ENCODE data around the gene RIPPLY3.

Gene RIPPLY3

GRCh38 chr21:37055271-37055855 lies 48.9 kb downstream of the RIPPLY3 start:
- TF ChIP-seq CTCF (IDR thresholded peaks at IDR 0.05; ENCODE audit: control insufficient read depth, extremely low read depth, insufficient read depth): no peak
- H3K4me3 ChIP-seq (ENCODE audit: low read depth, low read length): no peak overlapping the region
- DNase-seq (ENCODE audit: low read depth): no peak

- no peak for DNase-seq (ENCODE audit: low read depth)
- no peak overlapping the region for H3K4me3 ChIP-seq (ENCODE audit: low read depth, low read length)
- TF ChIP-seq CTCF (IDR thresholded peaks at IDR 0.05; ENCODE audit: control insufficient read depth, extremely low read depth, insufficient read depth): no peak
Measured at GRCh38 chr21:37057614-37058013, 51.1 kb downstream of the RIPPLY3 start.

- no peak overlapping the region for H3K4me3 ChIP-seq (ENCODE audit: low read depth, low read length)
- no peak for DNase-seq (ENCODE audit: low read depth)
- TF ChIP-seq CTCF (IDR thresholded peaks at IDR 0.05; ENCODE audit: control insufficient read depth, extremely low read depth, insufficient read depth): no peak
Measured at GRCh38 chr21:37058261-37058660, 51.8 kb downstream of the RIPPLY3 start.

- TF ChIP-seq CTCF (IDR thresholded peaks at IDR 0.05; ENCODE audit: control insufficient read depth, extremely low read depth, insufficient read depth): no peak
- DNase-seq (ENCODE audit: low read depth): no peak
- H3K4me3 ChIP-seq (ENCODE audit: low read depth, low read length): no peak overlapping the region
Measured at GRCh38 chr21:37059181-37059580, 52.7 kb downstream of the RIPPLY3 start.

- DNase-seq (ENCODE audit: low read depth): no peak
- H3K4me3 ChIP-seq (ENCODE audit: low read depth, low read length): no peak overlapping the region
- TF ChIP-seq CTCF (IDR thresholded peaks at IDR 0.05; ENCODE audit: control insufficient read depth, extremely low read depth, insufficient read depth): no peak
Measured at GRCh38 chr21:37060296-37060695, 53.8 kb downstream of the RIPPLY3 start.

GRCh38 chr21:37061926-37062592 lies 55.6 kb downstream of the RIPPLY3 start:
- no peak for DNase-seq (ENCODE audit: low read depth)
- no peak overlapping the region for H3K4me3 ChIP-seq (ENCODE audit: low read depth, low read length)
- no peak for TF ChIP-seq CTCF (IDR thresholded peaks at IDR 0.05; ENCODE audit: control insufficient read depth, extremely low read depth, insufficient read depth)

GRCh38 chr21:37062593-37062935 lies 56.1 kb downstream of the RIPPLY3 start:
- DNase-seq (ENCODE audit: low read depth): no peak
- no peak for TF ChIP-seq CTCF (IDR thresholded peaks at IDR 0.05; ENCODE audit: control insufficient read depth, extremely low read depth, insufficient read depth)
- H3K4me3 ChIP-seq (ENCODE audit: low read depth, low read length): no peak overlapping the region

All from LNCaP clone FGC (cell line).